Measurements from ENCODE around the gene LSAMP. TPM values are rescaled to one million over a fixed set of nuclear protein-coding genes. Genes with fewer than 3 reads are reported as not detected.

Gene LSAMP
- total RNA-seq, 4 donors from 2014 or later: 4.3 to 5.2 (median 5.0) TPM

- no peaks in the 10 kb centered on the region for H3K36me3 ChIP-seq
- 76% methylated on average over 2 of the region's 2 CpGs for WGBS
- H3K27ac ChIP-seq: no peak overlapping the region
- no peaks in the 10 kb centered on the region for H3K9me3 ChIP-seq
- H3K4me1 ChIP-seq: no peaks in the 10 kb centered on the region
- no peaks in the 10 kb centered on the region for H3K27me3 ChIP-seq
- TF ChIP-seq POLR2AphosphoS5 (IDR thresholded peaks at IDR 0.05) (no peak), CTCF (IDR thresholded peaks at IDR 0.05) (no peak), EP300 (IDR thresholded peaks at IDR 0.05) (no peak), POLR2A (IDR thresholded peaks at IDR 0.05) (no peak)
- no peak for DNase-seq (ENCODE audit: low spot score in 2 of 2)
- H3K4me3 ChIP-seq: no peak overlapping the region
Observed at GRCh38 chr3:116399701-116400226, 45.5 kb downstream of the LSAMP start.

- no peaks in the 10 kb centered on the region for H3K9me3 ChIP-seq
- H3K4me3 ChIP-seq: no peak overlapping the region
- 71% methylated on average over 4 of the region's 4 CpGs for WGBS
- no peak for TF ChIP-seq POLR2AphosphoS5 (IDR thresholded peaks at IDR 0.05)
- TF ChIP-seq POLR2A (IDR thresholded peaks at IDR 0.05): no peak
- no peak for TF ChIP-seq EP300 (IDR thresholded peaks at IDR 0.05)
- no peak for TF ChIP-seq CTCF (IDR thresholded peaks at IDR 0.05)
- H3K27me3 ChIP-seq: no peaks in the 10 kb centered on the region
- no peak for DNase-seq (ENCODE audit: low spot score in 2 of 2)
- no peaks in the 10 kb centered on the region for H3K36me3 ChIP-seq
- no peak overlapping the region for H3K27ac ChIP-seq
- no peaks in the 10 kb centered on the region for H3K4me1 ChIP-seq
Observed at GRCh38 chr3:116394365-116394764, 50.9 kb downstream of the LSAMP start.

- H3K4me3 ChIP-seq: no peak overlapping the region
- WGBS: 67% methylated on average over 2 of the region's 3 CpGs
- H3K4me1 ChIP-seq: no peaks in the 10 kb centered on the region
- no peaks in the 10 kb centered on the region for H3K36me3 ChIP-seq
- DNase-seq (ENCODE audit: low spot score in 2 of 2): no peak
- H3K27ac ChIP-seq: no peak overlapping the region
- H3K9me3 ChIP-seq: no peaks in the 10 kb centered on the region
- no peaks in the 10 kb centered on the region for H3K27me3 ChIP-seq
- no peak for TF ChIP-seq POLR2AphosphoS5 (IDR thresholded peaks at IDR 0.05)
- no peak for TF ChIP-seq CTCF (IDR thresholded peaks at IDR 0.05)
- TF ChIP-seq EP300 (IDR thresholded peaks at IDR 0.05): no peak
- TF ChIP-seq POLR2A (IDR thresholded peaks at IDR 0.05): no peak
Observed at GRCh38 chr3:116393199-116393598, 52.1 kb downstream of the LSAMP start.

GRCh38 chr3:116392291-116392690, 53.0 kb downstream of the LSAMP start:
- Histone ChIP-seq H3K27ac (no peak overlapping the region), H3K27me3 (no peaks in the 10 kb centered on the region), H3K9me3 (no peaks in the 10 kb centered on the region), H3K4me3 (no peak overlapping the region), H3K4me1 (no peaks in the 10 kb centered on the region), H3K36me3 (no peaks in the 10 kb centered on the region)
- 100% methylated on average over 2 of the region's 3 CpGs for WGBS
- TF ChIP-seq POLR2AphosphoS5 (IDR thresholded peaks at IDR 0.05): no peak
- TF ChIP-seq EP300 (IDR thresholded peaks at IDR 0.05): no peak
- TF ChIP-seq CTCF (IDR thresholded peaks at IDR 0.05): no peak
- no peak for TF ChIP-seq POLR2A (IDR thresholded peaks at IDR 0.05)
- DNase-seq (ENCODE audit: low spot score in 2 of 2): no peak

GRCh38 chr3:116391296-116392201, 53.7 kb downstream of the LSAMP start:
- no peak for DNase-seq (ENCODE audit: low spot score in 2 of 2)
- no peaks in the 10 kb centered on the region for H3K27me3 ChIP-seq
- no peaks in the 10 kb centered on the region for H3K9me3 ChIP-seq
- H3K4me3 ChIP-seq: no peak overlapping the region
- H3K27ac ChIP-seq: no peak overlapping the region
- WGBS: 95% methylated on average over 20 of the region's 23 CpGs
- no peak for TF ChIP-seq POLR2A (IDR thresholded peaks at IDR 0.05)
- TF ChIP-seq POLR2AphosphoS5 (IDR thresholded peaks at IDR 0.05): no peak
- no peak for TF ChIP-seq EP300 (IDR thresholded peaks at IDR 0.05)
- TF ChIP-seq CTCF (IDR thresholded peaks at IDR 0.05): no peak
- H3K36me3 ChIP-seq: no peaks in the 10 kb centered on the region
- no peaks in the 10 kb centered on the region for H3K4me1 ChIP-seq
